Measurements from ENCODE around the gene ZNF17. TPM values are rescaled to one million over a fixed set of nuclear protein-coding genes. Genes with fewer than 3 reads are reported as not detected.
"Not testable (repeated sequence)": the region's sequence is repeated elsewhere in the genome, so short reads cannot be mapped to it uniquely, and the experiment has no call there.

ZNF17 gene
- 8.3 and 10.4 TPM in 2 replicates for total RNA-seq (2012; rRNA removed)

DNA sequence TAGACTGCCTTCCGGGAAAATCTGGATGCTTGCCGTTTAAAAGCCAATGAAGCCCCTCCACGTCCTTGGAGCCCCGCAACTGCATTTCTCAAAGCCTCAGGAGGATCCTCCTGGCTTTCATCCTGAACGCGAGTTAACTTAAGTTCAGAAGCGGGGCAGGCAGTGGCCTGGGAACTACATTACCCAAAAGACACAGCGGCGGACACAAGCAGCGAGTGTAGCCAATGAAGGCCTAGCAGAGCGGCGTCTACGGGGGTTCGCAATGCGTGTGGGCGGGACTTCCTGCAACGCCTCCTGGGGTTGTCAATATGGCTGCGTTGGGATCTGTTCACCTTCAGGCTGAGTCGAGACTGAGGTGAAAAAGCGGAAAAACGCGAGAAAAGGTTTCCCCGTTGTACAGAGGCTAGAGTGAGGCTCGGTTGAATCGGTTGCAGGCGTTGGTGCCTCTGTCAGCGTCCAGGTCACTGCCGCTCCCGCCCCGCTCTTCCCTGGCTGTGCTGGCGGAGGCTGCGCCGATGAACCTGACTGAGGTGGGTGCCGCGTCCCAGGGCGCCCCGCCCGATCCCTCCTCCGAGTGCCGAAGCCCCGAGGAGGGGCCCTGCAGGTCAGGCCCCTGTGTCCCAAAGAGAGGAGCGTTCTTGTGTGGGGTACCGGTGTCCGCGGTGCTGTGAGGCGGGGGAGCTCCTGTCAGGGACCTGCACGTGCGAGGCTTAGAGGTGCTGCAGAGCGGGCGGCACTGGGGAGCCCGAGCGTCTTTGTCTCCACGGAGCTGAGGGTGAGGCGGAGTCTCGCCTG is at the start of gene ZNF17:
Gene ZNF17, plus strand, starts transcription at position 285 of the 795 bp plus-strand sequence. CDS start 2,455 bp downstream, outside the sequence.
- no peaks in the 10 kb centered on the region for H3K27me3 ChIP-seq (ENCODE audit: control insufficient read depth, insufficient read depth, low read length)
- peaks cover 16% of the 10 kb centered on the region for H3K36me3 ChIP-seq (ENCODE audit: insufficient read depth, low read length)
- no peaks in the 10 kb centered on the region for H3K9me3 ChIP-seq (replicated peaks; ENCODE audit: low read length)
- H3K4me2 ChIP-seq (ENCODE audit: low read length) = peak within 1 kb of the TSS; percentile 86
- peak within 1 kb of the TSS; percentile 87 for H3K4me3 ChIP-seq (ENCODE audit: low read length)
- peak within 1 kb of the TSS; percentile 82 for H3K9ac ChIP-seq (ENCODE audit: low read depth, low read length)
- peaks cover 5% of the 10 kb centered on the region for H3K4me1 ChIP-seq (ENCODE audit: control insufficient read depth, insufficient read depth, low read length)

GRCh38 chr19:57362419-57362818 is 48.5 kb upstream of the ZNF17 start:
- Histone ChIP-seq H3K36me3 (ENCODE audit: insufficient read depth, low read length) (peaks cover 15% of the 10 kb centered on the region), H3K9me3 (replicated peaks; ENCODE audit: low read length) (no peaks in the 10 kb centered on the region), H3K4me1 (ENCODE audit: control insufficient read depth, insufficient read depth, low read length) (peaks cover 6% of the 10 kb centered on the region), H3K27me3 (ENCODE audit: control insufficient read depth, insufficient read depth, low read length) (no peaks in the 10 kb centered on the region), H3K4me3 (ENCODE audit: low read length) (peak overlapping the region; percentile 77), H3K4me2 (ENCODE audit: low read length) (peak overlapping the region; percentile 90), H3K9ac (ENCODE audit: low read depth, low read length) (peak overlapping the region; percentile 83)

DNA sequence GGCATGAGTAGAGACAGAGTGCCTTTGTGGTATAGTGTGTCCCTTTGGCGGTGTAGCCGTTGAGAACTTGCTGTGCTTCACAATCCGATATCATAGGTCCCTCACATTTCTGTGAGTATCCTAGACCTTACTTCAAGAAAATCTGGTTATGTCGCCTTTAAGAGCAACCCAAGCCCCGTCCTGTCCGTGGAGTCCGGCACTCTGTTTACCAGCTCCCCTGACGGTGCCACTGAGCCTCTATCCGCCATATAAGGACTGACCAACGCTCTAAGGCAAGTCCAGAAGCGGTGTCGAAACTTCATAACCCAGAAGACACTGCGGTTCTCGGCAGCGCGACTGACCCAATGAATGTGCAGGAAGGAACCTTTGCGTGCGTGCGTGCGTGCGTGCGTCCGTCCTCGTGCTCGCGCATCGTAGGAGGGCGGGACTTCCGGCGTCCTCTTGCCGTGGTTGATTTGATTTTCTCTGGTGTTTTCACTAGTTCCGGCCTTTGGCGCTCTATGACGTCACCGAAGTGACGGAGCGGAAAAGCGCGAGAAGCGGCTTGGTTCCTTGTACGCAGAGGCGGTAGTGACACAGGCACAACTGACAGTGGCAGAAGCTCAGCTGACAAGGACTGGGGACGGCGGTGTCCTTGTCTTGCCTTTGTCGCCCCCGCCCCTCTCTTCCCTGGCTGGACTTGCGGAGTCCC is 47.8 kb upstream of the ZNF17 start, which contains the start of the genes TRAPPC2B and ZNF547:
Gene TRAPPC2B, plus strand, starts transcription at position 555 of the 691 bp plus-strand sequence. CDS start 1,283 bp downstream, outside the sequence.
Gene ZNF547, plus strand, starts transcription at position 555 of the 691 bp plus-strand sequence. CDS start 5,005 bp downstream, outside the sequence.
- no peaks in the 10 kb centered on the region for H3K9me3 ChIP-seq (replicated peaks; ENCODE audit: low read length)
- H3K4me1 ChIP-seq (ENCODE audit: control insufficient read depth, insufficient read depth, low read length) = peaks cover 6% of the 10 kb centered on the region
- peaks cover 12% of the 10 kb centered on the region for H3K36me3 ChIP-seq (ENCODE audit: insufficient read depth, low read length)
- H3K4me3 ChIP-seq (ENCODE audit: low read length) = peak within 1 kb of the TSS; percentile 89
- H3K4me2 ChIP-seq (ENCODE audit: low read length) = peak within 1 kb of the TSS; percentile 94
- H3K9ac ChIP-seq (ENCODE audit: low read depth, low read length) = peak within 1 kb of the TSS; percentile 90
- no peaks in the 10 kb centered on the region for H3K27me3 ChIP-seq (ENCODE audit: control insufficient read depth, insufficient read depth, low read length)

GRCh38 chr19:57363688-57364181 is 47.2 kb upstream of the ZNF17 start:
- Histone ChIP-seq H3K4me2 (ENCODE audit: low read length) (peak overlapping the region; percentile 94), H3K9me3 (replicated peaks; ENCODE audit: low read length) (no peaks in the 10 kb centered on the region), H3K9ac (ENCODE audit: low read depth, low read length) (peak overlapping the region; percentile 90), H3K4me3 (ENCODE audit: low read length) (peak overlapping the region; percentile 89), H3K27me3 (ENCODE audit: control insufficient read depth, insufficient read depth, low read length) (no peaks in the 10 kb centered on the region), H3K36me3 (ENCODE audit: insufficient read depth, low read length) (peaks cover 7% of the 10 kb centered on the region), H3K4me1 (ENCODE audit: control insufficient read depth, insufficient read depth, low read length) (peaks cover 6% of the 10 kb centered on the region)

- Histone ChIP-seq H3K27me3 (ENCODE audit: control insufficient read depth, insufficient read depth, low read length) (no peaks in the 10 kb centered on the region), H3K4me3 (ENCODE audit: low read length) (no peak overlapping the region), H3K36me3 (ENCODE audit: insufficient read depth, low read length) (peaks cover 5% of the 10 kb centered on the region), H3K9me3 (replicated peaks; ENCODE audit: low read length) (no peaks in the 10 kb centered on the region), H3K4me1 (ENCODE audit: control insufficient read depth, insufficient read depth, low read length) (peaks cover 6% of the 10 kb centered on the region), H3K4me2 (ENCODE audit: low read length) (no peak overlapping the region), H3K9ac (ENCODE audit: low read depth, low read length) (no peak overlapping the region)
Observed at GRCh38 chr19:57366776-57367175, 44.2 kb upstream of the ZNF17 start.

DNA sequence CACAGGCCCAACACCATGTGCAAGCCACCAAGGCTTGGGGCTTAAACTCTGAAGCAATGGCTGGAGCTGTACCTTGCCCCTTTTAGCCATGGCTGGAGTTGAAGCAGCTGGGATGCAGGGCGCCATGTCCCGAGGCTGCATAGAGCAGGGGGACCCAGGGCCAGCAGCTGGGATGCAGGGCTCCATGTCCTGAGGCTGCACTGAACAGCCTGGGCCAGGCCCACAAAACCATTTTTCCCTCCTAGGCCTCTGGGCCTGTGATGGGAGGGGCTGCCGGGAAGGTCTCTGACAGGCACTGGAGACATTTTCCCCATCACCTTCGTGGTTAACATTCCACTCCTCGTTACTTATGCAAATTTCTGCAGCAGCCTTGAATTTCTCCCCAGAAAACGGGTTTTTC is 36.8 kb upstream of the ZNF17 start:
- H3K4me1 ChIP-seq (ENCODE audit: control insufficient read depth, insufficient read depth, low read length) = no peaks in the 10 kb centered on the region
- H3K4me2 ChIP-seq (ENCODE audit: low read length) = no peak overlapping the region
- H3K4me3 ChIP-seq (ENCODE audit: low read length) = no peak overlapping the region
- no peak overlapping the region for H3K9ac ChIP-seq (ENCODE audit: low read depth, low read length)
- H3K36me3 ChIP-seq (ENCODE audit: insufficient read depth, low read length) = peaks cover 48% of the 10 kb centered on the region
- no peaks in the 10 kb centered on the region for H3K27me3 ChIP-seq (ENCODE audit: control insufficient read depth, insufficient read depth, low read length)
- H3K9me3 ChIP-seq (replicated peaks; ENCODE audit: low read length) = peaks cover 21% of the 10 kb centered on the region

GRCh38 chr19:57374647-57375046 is 36.3 kb upstream of the ZNF17 start:
- not testable (repeated sequence) for H3K4me1 ChIP-seq (ENCODE audit: control insufficient read depth, insufficient read depth, low read length); H3K9ac ChIP-seq (ENCODE audit: low read depth, low read length); H3K27me3 ChIP-seq (ENCODE audit: control insufficient read depth, insufficient read depth, low read length); H3K4me3 ChIP-seq (ENCODE audit: low read length); H3K4me2 ChIP-seq (ENCODE audit: low read length)
- H3K36me3 ChIP-seq (ENCODE audit: insufficient read depth, low read length) = peaks cover 48% of the 10 kb centered on the region
- peaks cover 21% of the 10 kb centered on the region for H3K9me3 ChIP-seq (replicated peaks; ENCODE audit: low read length)

GRCh38 chr19:57376151-57376550 is 34.8 kb upstream of the ZNF17 start:
- Histone ChIP-seq H3K4me2 (ENCODE audit: low read length) (no peak overlapping the region), H3K9me3 (replicated peaks; ENCODE audit: low read length) (peaks cover 21% of the 10 kb centered on the region), H3K36me3 (ENCODE audit: insufficient read depth, low read length) (peaks cover 48% of the 10 kb centered on the region), H3K27me3 (ENCODE audit: control insufficient read depth, insufficient read depth, low read length) (no peaks in the 10 kb centered on the region), H3K4me3 (ENCODE audit: low read length) (no peak overlapping the region), H3K9ac (ENCODE audit: low read depth, low read length) (no peak overlapping the region), H3K4me1 (ENCODE audit: control insufficient read depth, insufficient read depth, low read length) (no peaks in the 10 kb centered on the region)

DNA sequence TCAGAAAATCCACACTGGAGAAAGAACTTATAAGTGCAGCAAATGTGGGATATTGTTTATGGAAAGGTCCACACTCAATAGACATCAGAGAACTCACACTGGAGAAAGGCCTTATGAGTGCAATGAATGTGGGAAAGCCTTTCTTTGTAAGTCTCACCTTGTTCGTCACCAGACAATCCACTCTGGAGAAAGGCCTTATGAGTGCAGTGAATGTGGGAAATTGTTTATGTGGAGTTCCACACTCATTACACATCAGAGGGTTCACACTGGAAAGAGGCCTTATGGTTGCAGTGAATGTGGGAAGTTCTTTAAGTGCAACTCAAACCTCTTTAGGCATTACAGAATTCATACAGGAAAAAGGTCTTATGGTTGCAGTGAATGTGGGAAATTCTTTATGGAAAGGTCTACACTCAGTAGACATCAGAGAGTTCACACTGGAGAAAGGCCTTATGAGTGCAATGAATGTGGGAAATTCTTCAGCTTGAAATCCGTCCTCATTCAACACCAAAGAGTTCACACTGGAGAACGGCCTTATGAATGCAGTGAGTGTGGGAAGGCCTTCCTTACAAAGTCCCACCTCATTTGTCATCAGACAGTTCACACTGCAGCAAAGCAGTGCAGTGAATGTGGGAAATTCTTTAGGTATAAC is 33.3 kb upstream of the ZNF17 start:
- H3K4me1 ChIP-seq (ENCODE audit: control insufficient read depth, insufficient read depth, low read length) = no peaks in the 10 kb centered on the region
- no peaks in the 10 kb centered on the region for H3K27me3 ChIP-seq (ENCODE audit: control insufficient read depth, insufficient read depth, low read length)
- peaks cover 21% of the 10 kb centered on the region for H3K9me3 ChIP-seq (replicated peaks; ENCODE audit: low read length)
- H3K4me3 ChIP-seq (ENCODE audit: low read length) = no peak overlapping the region
- H3K9ac ChIP-seq (ENCODE audit: low read depth, low read length) = no peak overlapping the region
- no peak overlapping the region for H3K4me2 ChIP-seq (ENCODE audit: low read length)
- peaks cover 38% of the 10 kb centered on the region for H3K36me3 ChIP-seq (ENCODE audit: insufficient read depth, low read length)

DNA sequence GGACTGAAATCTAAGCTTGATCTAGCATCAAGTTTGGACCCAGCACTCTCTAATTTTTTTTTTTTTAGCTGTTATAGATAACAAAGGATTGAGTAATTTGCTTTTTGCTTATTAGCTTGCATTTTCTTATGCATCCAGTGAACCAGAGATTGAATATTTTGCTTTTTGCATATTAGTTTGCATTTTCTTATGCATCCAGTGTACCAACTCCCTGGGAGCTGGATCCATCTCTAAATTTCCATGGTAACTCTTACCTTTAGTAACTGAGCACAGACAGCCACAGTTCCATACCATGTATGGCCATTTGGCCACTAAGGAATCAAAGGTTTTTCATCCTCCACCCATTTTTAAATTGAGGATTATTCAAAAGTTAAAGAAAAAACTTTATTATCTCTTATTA is 30.0 kb upstream of the ZNF17 start:
- peaks cover 19% of the 10 kb centered on the region for H3K36me3 ChIP-seq (ENCODE audit: insufficient read depth, low read length)
- no peak overlapping the region for H3K4me2 ChIP-seq (ENCODE audit: low read length)
- peaks cover 21% of the 10 kb centered on the region for H3K9me3 ChIP-seq (replicated peaks; ENCODE audit: low read length)
- no peaks in the 10 kb centered on the region for H3K4me1 ChIP-seq (ENCODE audit: control insufficient read depth, insufficient read depth, low read length)
- no peak overlapping the region for H3K9ac ChIP-seq (ENCODE audit: low read depth, low read length)
- no peaks in the 10 kb centered on the region for H3K27me3 ChIP-seq (ENCODE audit: control insufficient read depth, insufficient read depth, low read length)
- H3K4me3 ChIP-seq (ENCODE audit: low read length) = no peak overlapping the region

All from skeletal muscle satellite cell (primary cell).